Airway epithelial cell (primary cell): ENCODE results near the gene MIS12. TPM values are rescaled to one million over a fixed set of nuclear protein-coding genes. Genes with fewer than 3 reads are reported as not detected.

Source experiments
- total RNA-seq: library from RNA; depleted of rRNA; stranded (reverse); fragments of >200 nt; gene quantifications from 2 replicates; pipeline ENCODE4 v1.2.3, GENCODE V29; 2015

The MIS12 gene, protein sequence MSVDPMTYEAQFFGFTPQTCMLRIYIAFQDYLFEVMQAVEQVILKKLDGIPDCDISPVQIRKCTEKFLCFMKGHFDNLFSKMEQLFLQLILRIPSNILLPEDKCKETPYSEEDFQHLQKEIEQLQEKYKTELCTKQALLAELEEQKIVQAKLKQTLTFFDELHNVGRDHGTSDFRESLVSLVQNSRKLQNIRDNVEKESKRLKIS
- 11.8 and 14.0 TPM in 2 replicates for total RNA-seq

DNA sequence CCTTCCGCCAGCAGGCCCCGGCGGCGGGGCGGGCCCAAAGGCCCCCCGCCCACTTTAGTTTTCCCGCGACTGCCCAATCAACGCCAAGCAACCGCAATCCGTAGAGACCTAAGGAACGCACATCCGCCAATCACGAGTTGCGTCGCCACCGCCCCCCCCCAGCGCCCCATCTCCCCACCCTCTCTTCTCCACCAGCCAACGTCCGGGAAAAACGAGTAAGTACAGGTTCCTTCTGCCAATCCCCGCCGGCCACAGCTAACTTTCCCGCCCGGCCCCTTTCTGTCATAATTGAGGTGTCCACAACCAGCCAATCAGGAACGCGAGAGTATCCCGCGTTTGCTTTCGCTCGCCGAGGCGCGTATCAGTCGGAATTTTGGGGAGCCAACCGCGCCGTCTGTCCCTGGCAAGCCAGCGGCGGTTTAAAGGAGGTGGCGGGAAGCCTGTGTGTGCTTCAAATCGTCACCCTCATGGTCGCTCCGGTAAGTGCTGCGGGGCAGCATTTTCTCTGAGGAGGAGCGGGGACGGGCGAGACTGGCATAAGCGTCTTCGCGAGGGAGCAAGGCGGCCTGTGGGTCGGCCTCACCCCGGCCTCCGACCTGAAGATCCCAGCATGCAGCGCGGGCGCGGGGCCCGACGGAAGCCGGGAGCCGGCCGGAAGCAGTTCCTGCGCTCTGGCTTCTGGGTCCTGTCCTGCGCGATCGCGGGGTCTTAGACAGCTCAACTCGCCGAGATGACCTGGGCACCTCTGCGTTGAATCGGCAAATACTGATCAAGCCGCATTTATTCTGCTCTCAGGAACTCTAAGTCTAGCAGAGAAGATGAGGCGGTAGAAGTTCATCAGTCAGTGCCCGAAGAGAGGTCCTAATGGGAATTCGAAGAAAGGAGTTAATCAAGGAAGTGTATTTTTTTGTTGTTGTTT is at the start of gene MIS12:
MIS12 (plus strand) TSS at position 361 of the 919 bp plus-strand sequence. CDS start 2,297 bp downstream, outside the sequence.

DNA sequence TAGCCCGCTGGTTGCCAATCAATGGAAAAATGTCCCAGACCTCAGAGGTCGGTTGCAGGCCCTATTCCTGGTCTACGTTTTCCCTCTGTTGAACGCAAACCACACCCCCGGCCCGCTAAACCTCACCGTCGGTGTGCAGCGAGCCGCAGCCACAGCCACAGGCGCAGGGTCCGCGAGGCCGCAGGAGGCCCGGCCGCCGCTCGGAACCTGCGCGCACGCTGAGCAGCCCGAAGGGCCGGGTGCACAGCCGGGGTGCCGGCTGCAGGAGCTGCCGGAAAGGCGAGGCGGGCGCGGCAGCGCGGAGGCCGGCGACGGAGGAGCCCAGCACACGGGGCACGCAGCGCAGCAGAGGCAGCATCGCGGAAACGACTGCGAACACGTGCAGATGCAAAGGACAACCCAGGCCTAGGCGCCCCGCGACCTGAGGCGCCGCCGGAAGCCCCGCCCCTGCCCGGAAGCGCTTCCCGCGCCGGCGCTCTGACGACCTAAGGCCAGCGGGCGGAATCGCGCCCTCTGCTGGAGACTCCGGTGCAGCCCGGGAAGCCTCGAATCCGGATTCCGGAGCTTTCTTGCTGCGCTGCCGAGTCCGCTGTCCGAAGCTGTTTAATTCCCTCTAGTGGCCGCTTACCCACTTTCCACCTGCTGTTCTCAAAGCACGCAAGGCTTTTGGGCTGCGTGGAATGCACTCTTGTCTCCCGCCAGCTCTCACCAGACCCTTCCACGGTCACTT is 47.5 kb upstream of the MIS12 start, which contains the start of gene C1QBP:
C1QBP (minus strand) TSS at position 440 of the 730 bp plus-strand sequence; CDS start at position 358, 82 bp downstream.

DNA sequence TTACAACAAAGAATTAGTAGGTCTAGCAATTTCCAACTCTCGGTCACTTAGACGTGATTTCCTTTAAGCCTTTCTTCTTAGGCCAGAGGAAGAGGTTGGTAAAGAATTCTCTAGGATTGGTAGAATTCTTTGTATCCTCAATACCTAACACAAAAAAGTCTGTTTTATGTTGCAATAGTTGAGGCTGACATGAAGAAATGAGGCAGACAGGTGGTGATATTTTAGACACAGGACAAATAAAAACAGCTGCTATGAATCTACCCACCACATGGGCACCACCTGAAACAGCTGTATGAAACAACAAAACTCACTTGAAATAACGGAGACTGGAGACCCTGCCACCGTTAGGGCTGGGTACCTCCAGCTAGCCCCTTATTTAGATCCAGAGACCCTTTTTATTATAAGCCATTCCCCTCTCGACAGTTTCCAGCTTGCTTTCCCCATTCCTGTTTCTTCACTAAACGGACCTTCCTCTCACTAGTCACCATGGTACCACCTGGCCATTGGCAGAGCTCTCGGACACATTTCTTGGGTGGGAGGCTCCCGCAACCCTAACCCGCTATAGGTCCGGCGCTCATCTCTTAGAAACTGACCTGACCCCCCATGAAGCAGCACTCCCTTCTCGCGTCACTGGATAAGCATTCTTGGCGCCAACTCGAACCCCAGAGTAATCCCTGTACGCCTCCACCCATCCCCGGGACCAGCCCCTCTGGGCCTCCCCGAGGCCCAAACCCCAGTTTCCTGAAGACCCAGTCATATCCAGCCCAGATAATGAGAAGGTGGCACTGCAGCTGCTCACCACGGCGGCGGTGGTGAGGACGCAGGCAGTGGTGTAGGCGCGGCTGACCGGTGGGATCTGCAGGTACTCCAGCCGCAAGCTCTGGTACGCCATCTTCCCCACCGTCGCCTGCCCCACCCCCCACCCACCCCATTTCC is 828 bp upstream of the MIS12 start, which contains the start of gene DERL2:
DERL2 (minus strand) TSS at position 909 of the 936 bp plus-strand sequence; CDS start at position 892, 17 bp downstream.

Other genes starting within 250 kb of the MIS12 start
- 21.5 and 21.7 TPM in 2 replicates for gene RABEP1, start 204.3 kb upstream of the MIS12 start, total RNA-seq
- gene NUP88, start 66.9 kb upstream of the MIS12 start, total RNA-seq: 64.2 and 77.8 TPM in 2 replicates
- gene RPAIN, start 66.4 kb upstream of the MIS12 start, total RNA-seq: 29.5 and 41.8 TPM in 2 replicates
- gene C1QBP, start 47.4 kb upstream of the MIS12 start, total RNA-seq: 324 and 365 TPM in 2 replicates
- 7.6 and 8.9 TPM in 2 replicates for gene DHX33, start 17.6 kb upstream of the MIS12 start, total RNA-seq
- gene DERL2, start 388 bp upstream of the MIS12 start, total RNA-seq: 28.8 and 35.6 TPM in 2 replicates
- gene NLRP1, start 97.9 kb downstream of the MIS12 start, total RNA-seq: 11.2 and 13.6 TPM in 2 replicates